Placental epithelial cell (primary cell): ENCODE measurements around the gene ACTA2. TPM values are rescaled to one million over a fixed set of nuclear protein-coding genes. Genes with fewer than 3 reads are reported as not detected.

Experiments
- small RNA-seq: library from RNA; depleted of rRNA; stranded (forward); fragments of <200 nt; gene quantifications from one replicate; pipeline ENCODE3, GENCODE V24; 2012
- total RNA-seq: library from RNA; depleted of rRNA; stranded (reverse); fragments of >200 nt; gene quantifications from 2 replicates; pipeline ENCODE4 v1.2.3, GENCODE V29; 2012

ACTA2 gene
- total RNA-seq: 45.5 and 59.0 TPM in 2 replicates

DNA sequence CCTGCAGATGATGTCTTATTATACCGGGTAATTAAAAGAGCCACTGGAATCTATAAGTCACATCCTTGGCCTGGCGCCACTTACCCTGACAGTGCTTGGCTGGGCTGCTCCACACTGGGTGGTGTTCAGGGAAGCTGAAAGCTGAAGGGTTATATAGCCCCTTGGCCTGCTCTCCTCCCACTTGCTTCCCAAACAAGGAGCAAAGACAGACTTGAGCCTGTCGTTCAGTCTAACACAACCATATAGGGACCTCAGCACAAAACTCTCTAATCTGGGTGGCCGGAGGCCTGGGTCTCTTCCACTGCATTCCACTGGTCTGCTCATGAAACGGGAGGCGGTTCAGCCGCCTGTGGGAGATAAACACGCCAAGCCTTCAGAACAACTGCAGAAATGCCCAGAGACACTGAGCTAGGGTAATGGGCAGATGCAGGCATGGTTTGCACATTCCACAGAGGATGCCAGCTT lies at the start of gene ACTA2:
Gene ACTA2, minus strand, starts transcription at position 127 of the 465 bp plus-strand sequence. CDS start 3,843 bp downstream, outside the sequence.

GRCh38 chr10:88990384-88991160 lies 38.0 kb upstream of the ACTA2 start, which contains the start of gene FAS:
FAS (plus strand) TSS chr10:88990798; CDS start chr10:88990877, 79 bp downstream.

Small RNAs within 50 kb of the gene (small RNA-seq; reads per million reads assigned to genes)
- not detected for gene RF02116

Other genes starting within 250 kb of the ACTA2 start
- gene LIPK, start 246.5 kb downstream of the ACTA2 start, total RNA-seq: not detected in 2 replicates
- gene LIPN, start 192.8 kb downstream of the ACTA2 start, total RNA-seq: not detected in 2 replicates
- under 0.01 TPM in 1 of 2 replicates, not detected in the other for gene LIPM, start 150.0 kb downstream of the ACTA2 start, total RNA-seq
- not detected in 2 replicates for gene ANKRD22, start 100.9 kb downstream of the ACTA2 start, total RNA-seq
- 0.39 and 1.4 TPM in 2 replicates for gene STAMBPL1, start 72.5 kb downstream of the ACTA2 start, total RNA-seq
- gene FAS, start 38.0 kb upstream of the ACTA2 start, total RNA-seq: 16.1 and 21.7 TPM in 2 replicates